HepG2 (cell line): Measurements from ENCODE around the gene NPDC1. TPM values are rescaled to one million over a fixed set of nuclear protein-coding genes. Genes with fewer than 3 reads are reported as not detected.

ENCODE experiments used
- ATAC-seq: fragments of 200-7000 bp; cut with Tn5 transposase; 3 replicates; pipeline ENCODE4 v1.9.1; 2020; ENCODE audit warnings: mild to moderate bottlenecking, moderate library complexity
- BruUV-seq: library from RNA; stranded (reverse); fragments of 400-500 nt; replicated peaks from 2 replicates; lab custom pipeline; 2021; lab: Mats Ljungman, UMichigan
- CTCF ChIA-PET: fragments of 300-600 bp; formaldehyde crosslinking; extraction: SDS; loops from one replicate; lab custom pipeline; 2021; ENCODE audit warnings: low total read pairs, inconsistent platforms, low intra/inter-chr PET ratio; lab: Yijun Ruan, JAX
- POLR2A ChIA-PET: fragments of 350-600 bp; sonication (Branson Sonifier 250); formaldehyde crosslinking; loops from one replicate; lab custom pipeline; 2020; ENCODE audit warnings: antibody characterized with exemption, inconsistent platforms; lab: Yijun Ruan, JAX
- DNase-seq: peaks from one replicate; pipeline ENCODE4 v3.0.0-alpha.2; 2015; ENCODE audit warnings: low spot score
- FAIRE-seq: peaks from 3 replicates; lab custom pipeline; 2011; peaks lifted over from hg19 to GRCh38; lab: Jason Lieb, UNC
- H2AFZ ChIP-seq: one replicate; pipeline ENCODE4 v1.6.1; 2011; ENCODE audit warnings: low read length, inconsistent platforms
- H3K27ac ChIP-seq: fragments of 300-600 bp; 3 replicates; pipeline ENCODE4 v1.8.0; 2011; ENCODE audit warnings: mixed run types, mild to moderate bottlenecking, mixed read lengths, low read length, inconsistent platforms; ENCODE audit not compliant: insufficient read depth; ENCODE audit errors: extremely low read length
- H3K27me3 ChIP-seq, 2 experiments: fragments of 200-600 bp in 1 of 2; 2 replicates in 1 of 2; 3 replicates in 1 of 2; pipeline versions ENCODE4 v1.6.0 to v1.8.0; 2011; ENCODE audit warnings: low read length in 2 of 2, mild to moderate bottlenecking in 2 of 2, moderate library complexity in 2 of 2, inconsistent platforms in 1 of 2; ENCODE audit not compliant: insufficient read depth in 2 of 2, control insufficient read depth in 1 of 2
- H3K36me3 ChIP-seq, 2 experiments: fragments of 200-600 bp in 1 of 2; replicated peaks in 1 of 2; 2 replicates in 1 of 2; 3 replicates in 1 of 2; pipeline versions ENCODE4 v1.5.1 to v1.8.0; 2011; ENCODE audit warnings: low read length in 2 of 2, inconsistent platforms in 1 of 2; ENCODE audit not compliant: insufficient read depth in 2 of 2, control insufficient read depth in 1 of 2
- H3K4me1 ChIP-seq: 2 replicates; pipeline ENCODE4 v1.5.1; 2012; ENCODE audit warnings: low read length, inconsistent platforms; ENCODE audit not compliant: insufficient read depth
- H3K4me2 ChIP-seq: 2 replicates; pipeline ENCODE4 v1.6.0; 2011; ENCODE audit warnings: low read depth, low read length, inconsistent platforms
- H3K4me3 ChIP-seq, 3 experiments: fragments of 200-600 bp in 1 of 3; sonication (generic), shearing (Covaris generic) in 1 of 3; replicated peaks in 1 of 3; 2 replicates each; pipeline ENCODE4 v1.5.1; 2011 to 2016; ENCODE audit warnings: low read length in 3 of 3, inconsistent platforms in 2 of 3, low read depth in 2 of 3, mild to moderate bottlenecking in 2 of 3, control low read depth in 1 of 3, mixed read lengths in 1 of 3; ENCODE audit not compliant: insufficient read depth in 1 of 3
- H3K79me2 ChIP-seq: one replicate; pipeline ENCODE4 v1.6.1; 2011; ENCODE audit warnings: low read length, inconsistent platforms; ENCODE audit not compliant: insufficient read depth
- H3K9ac ChIP-seq: 2 replicates; pipeline ENCODE4 v1.6.0; 2011; ENCODE audit warnings: mild to moderate bottlenecking, low read depth, low read length, inconsistent platforms; ENCODE audit not compliant: insufficient read depth
- H3K9me3 ChIP-seq: 2 replicates; pipeline ENCODE4 v1.5.1; 2012; ENCODE audit warnings: mild to moderate bottlenecking, low read length
- H4K20me1 ChIP-seq: 2 replicates; pipeline ENCODE4 v1.6.0; 2011; ENCODE audit warnings: inconsistent platforms, mild to moderate bottlenecking, low read length, moderate library complexity; ENCODE audit not compliant: insufficient read depth
- EZH2 ChIP-seq: conservative IDR thresholded peaks from 2 replicates; pipeline ENCODE4 v1.6.1; 2012; ENCODE audit warnings: mild to moderate bottlenecking, low read depth, low read length, moderate library complexity
- PCBP1 ChIP-seq: fragments of 200-400 bp; formaldehyde crosslinking; IDR thresholded peaks from 2 replicates; pipeline ENCODE4 v1.6.1; 2017; ENCODE audit warnings: mild to moderate bottlenecking, low read depth, low read length, borderline replicate concordance
- TEAD3 ChIP-seq: optimal IDR thresholded peaks from 2 replicates; pipeline ENCODE3; 2016; ENCODE audit warnings: borderline replicate concordance
- THYN1 ChIP-seq: sonication (generic); formaldehyde crosslinking; IDR thresholded peaks from 2 replicates; pipeline ENCODE4 v1.8.1; 2023; ENCODE audit warnings: low read depth, mild to moderate bottlenecking, moderate library complexity, missing genetic modification reagents, borderline replicate concordance
- ZBTB7B ChIP-seq: sonication (generic); formaldehyde crosslinking; IDR thresholded peaks from 2 replicates; pipeline ENCODE4 v1.4.0; 2020; ENCODE audit warnings: missing genetic modification reagents
- ZKSCAN5 ChIP-seq: sonication (generic); formaldehyde crosslinking; IDR thresholded peaks from 2 replicates; pipeline ENCODE4 v1.5.1; 2020; ENCODE audit warnings: mild to moderate bottlenecking, missing genetic modification reagents
- ZNF142 ChIP-seq: sonication (generic); formaldehyde crosslinking; IDR thresholded peaks from 2 replicates; pipeline ENCODE4 v1.4.0; 2020; ENCODE audit warnings: missing genetic modification reagents
- ZNF20 ChIP-seq: sonication (generic); formaldehyde crosslinking; IDR thresholded peaks from 2 replicates; pipeline ENCODE4 v1.4.0; 2020; ENCODE audit warnings: mild to moderate bottlenecking, moderate library complexity, missing genetic modification reagents
- ZNF205 ChIP-seq: IDR thresholded peaks from 2 replicates; pipeline ENCODE4 v1.6.1; 2018; ENCODE audit warnings: missing biosample characterization, missing genetic modification reagents
- ZNF333 ChIP-seq: sonication (generic); formaldehyde crosslinking; IDR thresholded peaks from 2 replicates; pipeline ENCODE4 v1.4.0; 2020; ENCODE audit warnings: mild to moderate bottlenecking, missing genetic modification reagents, borderline replicate concordance
- WGBS: methylation state at CpG from one replicate; pipeline ENCODE4 v1.1.6; 2017; ENCODE audit warnings: low lambda C conversion rate; 5-methylcytosine and 5-hydroxymethylcytosine counted together
- in situ Hi-C: cut with HindIII; loops from 2 replicates; pipeline ENCODE4 v1.10.0; 2017; ENCODE audit warnings: low pct_unique_long_range_greater_than_20kb; ENCODE audit not compliant: extremely low pct_ligation_motif_present
- intact Hi-C: fragments of 100-400 bp; cut with micrococcal nuclease; formaldehyde crosslinking; loops from one replicate; pipeline ENCODE4 v1.10.0; 2022; ENCODE audit not compliant: unreplicated experiment
- polyA plus RNA-seq, 8 experiments: library from polyadenylated mRNA; depleted of rRNA in 3 of 8; stranded (reverse) in 7 of 8; unstranded in 1 of 8; fragments of >200 nt; fragmentation: Illumina TruSeq in 4 of 8; extraction: Trizol in 4 of 8; gene quantifications; 2 replicates each; pipeline versions ENCODE4 v1.2.1 to v1.2.3, GENCODE V29; 2011 to 2016; ENCODE audit warnings: low read depth in 4 of 8, missing spikeins in 1 of 8, mixed read lengths in 1 of 8; ENCODE audit not compliant: insufficient read depth in 1 of 8
- total RNA-seq, 5 experiments: library from RNA; depleted of rRNA; stranded (reverse); fragments of >200 nt; fragmentation: Illumina TruSeq; extraction: Trizol; gene quantifications; 2 replicates each; pipeline ENCODE4 v1.2.3, GENCODE V29; 2016; ENCODE audit warnings: low read depth in 1 of 5
- TF ChIP-seq, protein P1 (sequence below): sonication (generic); formaldehyde crosslinking; IDR thresholded peaks from 2 replicates; pipeline ENCODE4 v1.5.0; 2020; ENCODE audit warnings: missing genetic modification reagents, mild to moderate bottlenecking, borderline replicate concordance

Gene NPDC1
- total and polyA plus RNA-seq, 2 of the 13 experiments (the other 11 are each of a cell fraction or from before 2014, with no cell fraction given) = 0.84 to 5.4 TPM

- TF ChIP-seq ZNF142 (CRISPR knock-in tag) = no peak
- no peak for TF ChIP-seq ZNF20 (CRISPR knock-in tag)
- TF ChIP-seq ZKSCAN5 (CRISPR knock-in tag) = peak; percentile 6; the same call in 1 of the 2 replicates
- no peak for TF ChIP-seq EZH2
- TF ChIP-seq, all 625 proteins: peak for 3
These were observed 16.0 kb downstream of the NPDC1 start (continued) for GRCh38 chr9:137030006-137030405.

DNA sequence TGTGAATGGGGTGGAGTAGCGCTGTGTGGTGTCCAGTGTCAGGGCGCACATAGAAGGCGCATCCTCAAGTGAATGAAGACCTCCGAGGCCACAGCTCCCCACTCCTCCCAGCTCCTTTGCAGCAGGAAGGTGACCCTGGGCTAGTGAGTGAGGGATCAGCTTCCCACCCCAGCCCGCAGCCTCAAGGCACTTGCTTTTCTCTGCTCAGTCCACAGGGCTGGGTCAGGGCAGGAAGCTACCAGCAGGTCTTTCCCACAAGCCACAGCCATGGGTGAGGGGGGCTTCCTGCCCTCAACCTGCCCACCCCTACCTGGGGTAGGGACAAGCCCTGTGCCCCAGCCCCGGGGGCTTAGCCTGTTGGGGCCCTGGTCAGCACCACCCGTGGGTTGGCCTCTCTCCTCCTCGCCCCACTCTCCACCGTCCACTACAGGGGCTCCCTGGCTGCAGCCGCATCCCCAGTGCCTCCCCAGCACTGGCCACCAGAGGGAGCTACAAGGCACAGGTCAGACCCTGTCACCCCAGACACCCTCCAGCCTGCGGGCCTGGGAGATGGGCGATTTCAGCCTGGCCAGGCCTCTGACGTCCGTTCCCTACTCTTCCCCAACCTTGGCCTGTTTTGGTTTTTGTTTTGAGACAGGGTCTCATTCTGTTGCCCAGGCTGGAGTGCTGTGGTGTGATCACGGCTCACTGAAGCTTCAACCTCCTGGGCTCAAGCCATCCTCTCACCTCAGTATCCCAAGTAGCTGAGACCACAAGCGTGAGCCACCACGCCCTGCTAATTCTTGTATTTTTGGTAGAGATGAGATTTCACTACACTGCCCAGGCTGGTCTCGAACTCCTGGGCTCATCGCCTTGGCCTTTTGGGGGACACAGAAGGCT is 16.7 kb downstream of the NPDC1 start:
- Histone ChIP-seq H3K36me3 (no peaks in the 10 kb centered on the region), H3K4me3 (peak overlapping the region in 1 of 3 experiments; percentile 78; a peak in 2 of 6 replicates), H2AFZ (no peak overlapping the region), H3K9me3 (no peaks in the 10 kb centered on the region), H3K9ac (peak overlapping the region; percentile 57; the same call in 1 of the 2 replicates), H3K27ac (no peak overlapping the region), H4K20me1 (no peaks in the 10 kb centered on the region), H3K79me2 (no peaks in the 10 kb centered on the region), H3K27me3 (peaks cover 0 to 19% of the 10 kb centered on the region in 2 experiments; a peak in 2 of 5 replicates), H3K4me2 (peak overlapping the region; percentile 95), H3K4me1 (peaks cover 83% of the 10 kb centered on the region)
- ChIA-PET CTCF (interaction anchor here (1.1 to 1.2 kb wide), 3 partner anchors 26 to 81 kb away, joined by 3 to 4 read pairs (median 4); no protein-coding TSS in a partner anchor), POLR2A (interaction anchor here (0.6 to 1.4 kb wide), 9 partner anchors 26 to 81 kb away, joined by 3 to 6 read pairs (median 4); partner anchors contain the start of genes CLIC3, MAN1B1, PAXX and SAPCD2)
- DNase-seq (peak; percentile 54), ATAC-seq (peak; percentile 79), FAIRE-seq (peak; percentile 34)
- WGBS = 22% methylated on average over 9 of the region's 19 CpGs
- intact Hi-C loops (no loop called here), in situ Hi-C loops (no loop called here)
- BruUV-seq = no TSS peak
- TF ChIP-seq TEAD3 (CRISPR knock-in tag) (peak; percentile 22), ZNF333 (CRISPR knock-in tag) (peak; percentile 86; the same call in 1 of the 2 replicates), PCBP1 (0 out of 2 replicates have a peak, but pooled peaks have one; percentile 38), ZNF205 (CRISPR knock-in tag) (no peak), THYN1 (CRISPR knock-in tag) (no peak), ZBTB7B (CRISPR knock-in tag) (peak; percentile 73)
- TF ChIP-seq, protein P1, sequence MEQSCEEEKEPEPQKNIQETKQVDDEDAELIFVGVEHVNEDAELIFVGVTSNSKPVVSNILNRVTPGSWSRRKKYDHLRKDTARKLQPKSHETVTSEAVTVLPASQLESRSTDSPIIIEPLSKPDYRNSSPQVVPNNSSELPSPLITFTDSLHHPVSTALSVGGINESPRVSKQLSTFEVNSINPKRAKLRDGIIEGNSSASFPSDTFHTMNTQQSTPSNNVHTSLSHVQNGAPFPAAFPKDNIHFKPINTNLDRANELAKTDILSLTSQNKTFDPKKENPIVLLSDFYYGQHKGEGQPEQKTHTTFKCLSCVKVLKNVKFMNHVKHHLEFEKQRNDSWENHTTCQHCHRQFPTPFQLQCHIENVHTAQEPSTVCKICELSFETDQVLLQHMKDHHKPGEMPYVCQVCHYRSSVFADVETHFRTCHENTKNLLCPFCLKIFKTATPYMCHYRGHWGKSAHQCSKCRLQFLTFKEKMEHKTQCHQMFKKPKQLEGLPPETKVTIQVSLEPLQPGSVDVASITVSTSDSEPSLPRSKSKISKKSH (CRISPR knock-in tag) = peak; percentile 36; the same call in 1 of the 2 replicates
